SK-N-SH (cell line): ENCODE measurements around the gene SLC13A4. TPM values are rescaled to one million over a fixed set of nuclear protein-coding genes. Genes with fewer than 3 reads are reported as not detected.
A peak's percentile ranks its signal among the peaks of the same experiment; 100 is the strongest.

ENCODE experiments used
- CTCF ChIA-PET: fragments of 300-600, 350-600 bp; formaldehyde crosslinking; extraction: SDS; loops from one replicate; lab custom pipeline; 2021; lab: Yijun Ruan, JAX
- POLR2A ChIA-PET: fragments of 350-600 bp; sonication (Branson Sonifier 250); formaldehyde crosslinking; extraction: SDS; loops from one replicate; lab custom pipeline; 2020; ENCODE audit warnings: antibody characterized with exemption, inconsistent platforms; lab: Yijun Ruan, JAX
- DNase-seq: peaks from one replicate; pipeline ENCODE4 v3.0.0; 2012
- H2AFZ ChIP-seq: fragments of 200-600 bp; sonication (generic); 2 replicates; pipeline ENCODE4 v1.8.1; 2016; ENCODE audit warnings: antibody characterized with exemption, mild to moderate bottlenecking, low read depth
- H3F3A ChIP-seq: fragments of 200-600 bp; sonication (generic); replicated peaks from 2 replicates; pipeline ENCODE3; 2016; ENCODE audit warnings: antibody characterized with exemption, mild to moderate bottlenecking; ENCODE audit not compliant: insufficient read depth
- H3K27ac ChIP-seq, 2 experiments: fragments of 200-500 bp in 1 of 2; fragments of 200-600 bp in 1 of 2; sonication (Bioruptor generic) in 1 of 2; sonication (generic), shearing (Covaris generic) in 1 of 2; 2 replicates each; pipeline versions ENCODE4 v1.5.1 to v1.6.1; 2014 to 2016; ENCODE audit warnings: low read depth in 2 of 2, inconsistent platforms in 1 of 2, low read length in 1 of 2, mild to moderate bottlenecking in 1 of 2, mixed read lengths in 1 of 2
- H3K27me3 ChIP-seq: fragments of 200-600 bp; sonication (generic), shearing (Covaris generic); 2 replicates; pipeline ENCODE4 v1.6.1; 2016; ENCODE audit warnings: mixed run types; ENCODE audit not compliant: insufficient read depth
- H3K36me3 ChIP-seq, 2 experiments: fragments of 200-500 bp in 1 of 2; fragments of 200-600 bp in 1 of 2; sonication (Bioruptor generic) in 1 of 2; sonication (generic) in 1 of 2; replicated peaks in 1 of 2; 2 replicates each; pipeline versions ENCODE3 to v1.5.1; 2014 to 2016; ENCODE audit warnings: low read length in 1 of 2, mild to moderate bottlenecking in 1 of 2; ENCODE audit not compliant: insufficient read depth in 2 of 2, control insufficient read depth in 1 of 2
- H3K4me1 ChIP-seq, 2 experiments: fragments of 200-500 bp in 1 of 2; fragments of 200-600 bp in 1 of 2; sonication (Bioruptor generic) in 1 of 2; sonication (generic), shearing (Covaris generic) in 1 of 2; 2 replicates each; pipeline versions ENCODE4 v1.5.1 to v1.6.1; 2014 to 2016; ENCODE audit warnings: low read depth in 1 of 2, low read length in 1 of 2, mixed run types in 1 of 2; ENCODE audit not compliant: insufficient read depth in 2 of 2, control insufficient read depth in 1 of 2
- H3K4me2 ChIP-seq: fragments of 200-600 bp; sonication (generic), shearing (Covaris generic); 2 replicates; pipeline ENCODE4 v1.6.1; 2017; ENCODE audit warnings: mixed run types
- H3K4me3 ChIP-seq, 2 experiments: fragments of 200-500 bp in 1 of 2; fragments of 200-600 bp in 1 of 2; sonication (Bioruptor generic) in 1 of 2; sonication (generic), shearing (Covaris generic) in 1 of 2; 2 replicates each; pipeline versions ENCODE4 v1.5.1 to v1.8.1; 2014 to 2016; ENCODE audit warnings: low read depth in 2 of 2, inconsistent platforms in 1 of 2, low read length in 1 of 2, mild to moderate bottlenecking in 1 of 2, mixed read lengths in 1 of 2, moderate library complexity in 1 of 2
- H3K79me2 ChIP-seq: fragments of 200-600 bp; sonication (generic); 2 replicates; pipeline ENCODE4 v1.8.1; 2017; ENCODE audit warnings: mild to moderate bottlenecking; ENCODE audit not compliant: insufficient read depth
- H3K9ac ChIP-seq: fragments of 200-600 bp; sonication (generic); 2 replicates; pipeline ENCODE4 v1.6.1; 2017; ENCODE audit warnings: mixed run types
- H3K9me2 ChIP-seq: fragments of 200-600 bp; sonication (generic); 2 replicates; pipeline ENCODE4 v1.6.1; 2017; ENCODE audit warnings: mixed run types
- H3K9me3 ChIP-seq: fragments of 200-600 bp; sonication (generic); 2 replicates; pipeline ENCODE4 v1.6.1; 2017; ENCODE audit warnings: mixed run types, mild to moderate bottlenecking, moderate library complexity
- H4K20me1 ChIP-seq: fragments of 200-600 bp; sonication (generic); 2 replicates; pipeline ENCODE4 v1.6.1; 2017; ENCODE audit warnings: mild to moderate bottlenecking, mixed run types; ENCODE audit not compliant: insufficient read depth
- CHD2 ChIP-seq: fragments of 150-350 bp; IDR thresholded peaks from 2 replicates; pipeline ENCODE4 v1.6.1; 2018; ENCODE audit warnings: low read length; ENCODE audit not compliant: partially characterized antibody
- EP300 ChIP-seq, 2 experiments: IDR thresholded peaks; 2 replicates each; pipeline versions ENCODE4 v1.4.0 to v1.6.1; 2012; ENCODE audit warnings: borderline replicate concordance in 1 of 2, low read depth in 1 of 2, low read length in 1 of 2
- FOSL2 ChIP-seq: IDR thresholded peaks from 2 replicates; pipeline ENCODE4 v1.4.0; 2012; ENCODE audit warnings: low read depth, mild to moderate bottlenecking, moderate library complexity, borderline replicate concordance
- FOXJ3 ChIP-seq: sonication (generic); formaldehyde crosslinking; IDR thresholded peaks from 2 replicates; pipeline ENCODE4 v1.5.1; 2020; ENCODE audit warnings: mild to moderate bottlenecking, missing genetic modification reagents
- GATA2 ChIP-seq: sonication (generic); formaldehyde crosslinking; IDR thresholded peaks from 2 replicates; pipeline ENCODE4 v1.5.0; 2020; ENCODE audit warnings: mild to moderate bottlenecking, missing genetic modification reagents
- JUND ChIP-seq: IDR thresholded peaks from 2 replicates; pipeline ENCODE4 v1.4.0; 2012
- MXI1 ChIP-seq: IDR thresholded peaks from 2 replicates; pipeline ENCODE4 v1.6.1; 2012; ENCODE audit warnings: mild to moderate bottlenecking, low read depth, low read length, improper control_type of control experiment
- NFIC ChIP-seq: IDR thresholded peaks from 2 replicates; pipeline ENCODE4 v1.4.0; 2012; ENCODE audit warnings: borderline replicate concordance
- NRF1 ChIP-seq: IDR thresholded peaks from 2 replicates; pipeline ENCODE4 v1.6.1; 2012; ENCODE audit warnings: low read depth, mild to moderate bottlenecking, low read length
- POLR2AphosphoS5 ChIP-seq: IDR thresholded peaks from 2 replicates; pipeline ENCODE4 v1.6.1; 2012; ENCODE audit warnings: low read depth, low read length
- RAD21 ChIP-seq: IDR thresholded peaks from 2 replicates; pipeline ENCODE4 v1.6.1; 2012; ENCODE audit warnings: mild to moderate bottlenecking, low read length
- RCOR1 ChIP-seq: fragments of 150-350 bp; IDR thresholded peaks from 2 replicates; pipeline ENCODE4 v1.6.1; 2017; ENCODE audit warnings: antibody characterized with exemption, low read length
- SMC3 ChIP-seq: IDR thresholded peaks from 2 replicates; pipeline ENCODE4 v1.6.1; 2012; ENCODE audit warnings: low read depth, low read length, improper control_type of control experiment
- TEAD4 ChIP-seq: IDR thresholded peaks from 2 replicates; pipeline ENCODE4 v1.4.0; 2012; ENCODE audit warnings: mild to moderate bottlenecking, borderline replicate concordance; ENCODE audit not compliant: insufficient read depth
- YY1 ChIP-seq: IDR thresholded peaks from 2 replicates; pipeline ENCODE4 v1.4.0; 2012; ENCODE audit warnings: low read depth, mild to moderate bottlenecking
- WGBS: methylation state at CpG from one replicate; pipeline ENCODE4 v1.1.6; 2017; ENCODE audit warnings: low lambda C conversion rate; 5-methylcytosine and 5-hydroxymethylcytosine counted together
- polyA plus RNA-seq, 3 experiments: library from polyadenylated mRNA; depleted of rRNA; stranded (reverse); fragments of >200 nt; gene quantifications; 2 replicates each; pipeline ENCODE4 v1.2.3, GENCODE V29; 2012
- TF ChIP-seq, protein P1 (sequence below): IDR thresholded peaks from 2 replicates; pipeline ENCODE4 v1.4.0; 2012; ENCODE audit warnings: low read depth, borderline replicate concordance
- TF ChIP-seq, protein P2 (sequence below): fragments of 150-350 bp; IDR thresholded peaks from 2 replicates; pipeline ENCODE4 v1.6.1; 2016; ENCODE audit warnings: mild to moderate bottlenecking, low read depth, low read length
- TF ChIP-seq, protein P3 (sequence below): fragments of 150-350 bp; IDR thresholded peaks from 2 replicates; pipeline ENCODE4 v1.6.1; 2017; ENCODE audit warnings: antibody characterized with exemption, low read length, low read depth, borderline replicate concordance
- TF ChIP-seq, protein P4 (sequence below): fragments of 200-600 bp; sonication (generic); IDR thresholded peaks from 2 replicates; pipeline ENCODE4 v1.6.1; 2017; ENCODE audit warnings: antibody characterized with exemption, mild to moderate bottlenecking, moderate library complexity
- TF ChIP-seq, protein P5 (sequence below): IDR thresholded peaks from 2 replicates; pipeline ENCODE4; 2012

SLC13A4 gene
- polyA plus RNA-seq, 1 of the 3 experiments (the other 2 are of a cell fraction) = 0.30 TPM

DNA sequence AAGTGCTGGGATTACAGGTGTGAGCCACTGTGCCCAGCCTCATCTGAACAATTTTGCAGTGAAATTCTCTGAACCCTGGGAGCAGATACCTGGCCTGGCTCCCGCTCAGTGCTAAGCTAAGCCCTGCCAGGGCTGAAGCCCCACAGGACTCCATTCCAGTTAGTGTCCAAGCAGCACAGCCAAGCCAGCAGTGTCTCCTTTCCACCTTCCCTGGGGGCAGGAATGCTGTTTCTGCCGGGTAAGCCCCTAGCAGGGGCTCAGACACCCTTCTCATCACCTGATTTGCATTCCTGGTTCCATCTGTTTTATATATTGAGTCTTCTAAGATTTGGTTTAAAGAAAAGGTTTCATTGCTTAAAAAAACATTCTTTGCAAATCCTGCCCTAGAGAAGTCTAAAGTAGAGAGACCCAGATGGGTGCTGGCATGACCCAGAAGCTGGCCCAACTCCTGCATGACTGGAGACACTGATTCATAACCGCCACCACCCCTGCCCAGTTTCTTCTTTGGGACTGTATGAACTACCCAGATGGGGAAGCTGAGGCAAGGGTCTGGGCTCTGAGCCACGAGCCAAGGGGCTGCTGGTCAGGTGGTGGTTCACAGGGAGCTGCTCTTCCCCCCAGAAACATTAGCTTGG lies 14.0 kb downstream of the SLC13A4 start:
- peak; percentile 61 for DNase-seq
- POLR2A ChIA-PET = interaction anchor here (0.8 kb wide), 1 partner anchor 51 kb away, joined by 4 read pairs; the partner anchor contains the start of gene STMP1

DNA sequence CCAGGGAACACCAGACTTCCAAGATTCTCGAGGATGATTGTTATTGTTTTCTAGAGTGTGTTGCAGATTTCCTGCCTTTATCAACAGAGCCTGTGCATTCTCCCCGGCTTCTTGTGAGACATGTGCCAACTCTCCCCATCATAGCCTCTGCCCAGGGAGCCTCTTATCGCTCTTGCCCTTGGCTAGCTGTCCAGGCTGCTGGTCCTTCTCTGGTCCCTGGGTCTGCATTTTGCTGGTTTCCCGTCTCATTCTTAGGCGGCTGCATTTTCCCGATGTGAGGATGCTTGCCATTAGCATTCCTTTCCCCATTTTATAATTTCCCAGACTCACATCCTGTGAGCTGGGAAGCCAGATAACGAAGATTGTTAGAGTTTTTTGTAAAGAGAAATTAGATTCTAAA lies 15.2 kb downstream of the SLC13A4 start:
- Histone ChIP-seq H3K27me3 (no peaks in the 10 kb centered on the region), H3K4me1 (peaks cover 38 to 48% of the 10 kb centered on the region in 2 experiments), H3F3A (peaks cover 43% of the 10 kb centered on the region), H3K9ac (no peak overlapping the region), H3K4me2 (peak overlapping the region; percentile 4; the same call in 1 of the 2 replicates), H3K79me2 (no peaks in the 10 kb centered on the region), H3K9me3 (no peaks in the 10 kb centered on the region), H3K27ac (peak overlapping the region; percentile 87 to 93), H3K4me3 (no peak overlapping the region), H2AFZ (peak overlapping the region; percentile 14; the same call in 1 of the 2 replicates), H3K9me2 (no peaks in the 10 kb centered on the region), H3K36me3 (no peaks in the 10 kb centered on the region), H4K20me1 (no peaks in the 10 kb centered on the region)
- ChIA-PET POLR2A (interaction anchor here (0.9 kb wide), 1 partner anchor 50 kb away, joined by 3 read pairs; the partner anchor contains the start of gene STMP1), CTCF (interaction anchor here (0.9 to 11.2 kb wide), 11 partner anchors 14 to 359 kb away, joined by 3 to 153 read pairs (median 4); partner anchors contain the start of gene STMP1)
- 36% methylated on average over 7 of the region's 7 CpGs for WGBS
- DNase-seq = peak; percentile 85
- TF ChIP-seq GATA2 (CRISPR knock-in tag) (peak; percentile 75), SMC3 (no peak), MXI1 (peak; percentile 11), FOSL2 (no peak), RCOR1 (peak; percentile 57; the same call in 1 of the 2 replicates), FOXJ3 (CRISPR knock-in tag) (peak; percentile 12; the same call in 1 of the 2 replicates), YY1 (no peak), NFIC (peak; percentile 6; the same call in 1 of the 2 replicates), RAD21 (no peak; the same call in 1 of the 2 replicates), TEAD4 (no peak), POLR2AphosphoS5 (no peak), EP300 (IDR thresholded peaks at IDR 0.05; ENCODE audit: borderline replicate concordance in 1 of 2, low read depth in 1 of 2, low read length in 1 of 2) (peak in 1 of 2 experiments; percentile 59; a peak in 1 of 4 replicates), CHD2 (no peak)
- TF ChIP-seq, protein P1, sequence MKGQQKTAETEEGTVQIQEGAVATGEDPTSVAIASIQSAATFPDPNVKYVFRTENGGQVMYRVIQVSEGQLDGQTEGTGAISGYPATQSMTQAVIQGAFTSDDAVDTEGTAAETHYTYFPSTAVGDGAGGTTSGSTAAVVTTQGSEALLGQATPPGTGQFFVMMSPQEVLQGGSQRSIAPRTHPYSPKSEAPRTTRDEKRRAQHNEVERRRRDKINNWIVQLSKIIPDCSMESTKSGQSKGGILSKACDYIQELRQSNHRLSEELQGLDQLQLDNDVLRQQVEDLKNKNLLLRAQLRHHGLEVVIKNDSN = no peak
- TF ChIP-seq, protein P2, sequence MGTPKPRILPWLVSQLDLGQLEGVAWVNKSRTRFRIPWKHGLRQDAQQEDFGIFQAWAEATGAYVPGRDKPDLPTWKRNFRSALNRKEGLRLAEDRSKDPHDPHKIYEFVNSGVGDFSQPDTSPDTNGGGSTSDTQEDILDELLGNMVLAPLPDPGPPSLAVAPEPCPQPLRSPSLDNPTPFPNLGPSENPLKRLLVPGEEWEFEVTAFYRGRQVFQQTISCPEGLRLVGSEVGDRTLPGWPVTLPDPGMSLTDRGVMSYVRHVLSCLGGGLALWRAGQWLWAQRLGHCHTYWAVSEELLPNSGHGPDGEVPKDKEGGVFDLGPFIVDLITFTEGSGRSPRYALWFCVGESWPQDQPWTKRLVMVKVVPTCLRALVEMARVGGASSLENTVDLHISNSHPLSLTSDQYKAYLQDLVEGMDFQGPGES = no peak
- TF ChIP-seq, protein P3, sequence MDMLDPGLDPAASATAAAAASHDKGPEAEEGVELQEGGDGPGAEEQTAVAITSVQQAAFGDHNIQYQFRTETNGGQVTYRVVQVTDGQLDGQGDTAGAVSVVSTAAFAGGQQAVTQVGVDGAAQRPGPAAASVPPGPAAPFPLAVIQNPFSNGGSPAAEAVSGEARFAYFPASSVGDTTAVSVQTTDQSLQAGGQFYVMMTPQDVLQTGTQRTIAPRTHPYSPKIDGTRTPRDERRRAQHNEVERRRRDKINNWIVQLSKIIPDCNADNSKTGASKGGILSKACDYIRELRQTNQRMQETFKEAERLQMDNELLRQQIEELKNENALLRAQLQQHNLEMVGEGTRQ = no peak
- TF ChIP-seq, protein P4, sequence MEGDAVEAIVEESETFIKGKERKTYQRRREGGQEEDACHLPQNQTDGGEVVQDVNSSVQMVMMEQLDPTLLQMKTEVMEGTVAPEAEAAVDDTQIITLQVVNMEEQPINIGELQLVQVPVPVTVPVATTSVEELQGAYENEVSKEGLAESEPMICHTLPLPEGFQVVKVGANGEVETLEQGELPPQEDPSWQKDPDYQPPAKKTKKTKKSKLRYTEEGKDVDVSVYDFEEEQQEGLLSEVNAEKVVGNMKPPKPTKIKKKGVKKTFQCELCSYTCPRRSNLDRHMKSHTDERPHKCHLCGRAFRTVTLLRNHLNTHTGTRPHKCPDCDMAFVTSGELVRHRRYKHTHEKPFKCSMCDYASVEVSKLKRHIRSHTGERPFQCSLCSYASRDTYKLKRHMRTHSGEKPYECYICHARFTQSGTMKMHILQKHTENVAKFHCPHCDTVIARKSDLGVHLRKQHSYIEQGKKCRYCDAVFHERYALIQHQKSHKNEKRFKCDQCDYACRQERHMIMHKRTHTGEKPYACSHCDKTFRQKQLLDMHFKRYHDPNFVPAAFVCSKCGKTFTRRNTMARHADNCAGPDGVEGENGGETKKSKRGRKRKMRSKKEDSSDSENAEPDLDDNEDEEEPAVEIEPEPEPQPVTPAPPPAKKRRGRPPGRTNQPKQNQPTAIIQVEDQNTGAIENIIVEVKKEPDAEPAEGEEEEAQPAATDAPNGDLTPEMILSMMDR = no peak
- TF ChIP-seq, protein P5, sequence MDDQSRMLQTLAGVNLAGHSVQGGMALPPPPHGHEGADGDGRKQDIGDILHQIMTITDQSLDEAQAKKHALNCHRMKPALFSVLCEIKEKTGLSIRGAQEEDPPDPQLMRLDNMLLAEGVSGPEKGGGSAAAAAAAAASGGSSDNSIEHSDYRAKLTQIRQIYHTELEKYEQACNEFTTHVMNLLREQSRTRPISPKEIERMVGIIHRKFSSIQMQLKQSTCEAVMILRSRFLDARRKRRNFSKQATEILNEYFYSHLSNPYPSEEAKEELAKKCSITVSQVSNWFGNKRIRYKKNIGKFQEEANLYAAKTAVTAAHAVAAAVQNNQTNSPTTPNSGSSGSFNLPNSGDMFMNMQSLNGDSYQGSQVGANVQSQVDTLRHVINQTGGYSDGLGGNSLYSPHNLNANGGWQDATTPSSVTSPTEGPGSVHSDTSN = no peak

More for the DNA sequence above, 14.0 kb downstream of the SLC13A4 start:
- H3K27ac ChIP-seq = peak overlapping the region; percentile 87 to 93
- peak overlapping the region; percentile 61; the same call in 1 of the 2 replicates for H3K9ac ChIP-seq
- TF ChIP-seq NRF1 (no peak), JUND (0 out of 2 replicates have a peak, but pooled peaks have one; percentile 7)
- no peaks in the 10 kb centered on the region for H3K27me3 ChIP-seq
- no peaks in the 10 kb centered on the region for H3K9me2 ChIP-seq
- H4K20me1 ChIP-seq = no peaks in the 10 kb centered on the region
- H3K4me3 ChIP-seq = peak overlapping the region in 1 of 2 experiments; percentile 23; a peak in 1 of 4 replicates
- H3K79me2 ChIP-seq = no peaks in the 10 kb centered on the region
- no peaks in the 10 kb centered on the region for H3K36me3 ChIP-seq
- H2AFZ ChIP-seq = peak overlapping the region; percentile 54; the same call in 1 of the 2 replicates
- peak overlapping the region; percentile 76 for H3K4me2 ChIP-seq
- 67% methylated on average over 3 of the region's 4 CpGs for WGBS
- H3K9me3 ChIP-seq = no peaks in the 10 kb centered on the region
- CTCF ChIA-PET = interaction anchor here (1.4 to 11.2 kb wide), 5 partner anchors 15 to 69 kb away, joined by 4 to 153 read pairs (median 32); partner anchors contain the start of gene STMP1
- peaks cover 43% of the 10 kb centered on the region for H3F3A ChIP-seq
- peaks cover 38 to 49% of the 10 kb centered on the region in 2 experiments for H3K4me1 ChIP-seq
